GM23338 (cell line): Measurements from ENCODE around the gene CIZ1.

Source experiments
- POLR2AphosphoS5 ChIP-seq: IDR thresholded peaks from 2 replicates; pipeline ENCODE4 v1.6.1; 2016; ENCODE audit warnings: antibody characterized with exemption, low read depth
- TF ChIP-seq, protein P1 (sequence below), 2 experiments: fragments of 200-600 bp in 1 of 2; sonication (generic) in 1 of 2; conservative IDR thresholded peaks; 2 replicates each; pipeline versions ENCODE4 v1.5.1 to v1.6.1; 2016 to 2017; ENCODE audit warnings: antibody characterized with exemption in 2 of 2, low read depth in 2 of 2, mild to moderate bottlenecking in 2 of 2, moderate library complexity in 1 of 2

DNA sequence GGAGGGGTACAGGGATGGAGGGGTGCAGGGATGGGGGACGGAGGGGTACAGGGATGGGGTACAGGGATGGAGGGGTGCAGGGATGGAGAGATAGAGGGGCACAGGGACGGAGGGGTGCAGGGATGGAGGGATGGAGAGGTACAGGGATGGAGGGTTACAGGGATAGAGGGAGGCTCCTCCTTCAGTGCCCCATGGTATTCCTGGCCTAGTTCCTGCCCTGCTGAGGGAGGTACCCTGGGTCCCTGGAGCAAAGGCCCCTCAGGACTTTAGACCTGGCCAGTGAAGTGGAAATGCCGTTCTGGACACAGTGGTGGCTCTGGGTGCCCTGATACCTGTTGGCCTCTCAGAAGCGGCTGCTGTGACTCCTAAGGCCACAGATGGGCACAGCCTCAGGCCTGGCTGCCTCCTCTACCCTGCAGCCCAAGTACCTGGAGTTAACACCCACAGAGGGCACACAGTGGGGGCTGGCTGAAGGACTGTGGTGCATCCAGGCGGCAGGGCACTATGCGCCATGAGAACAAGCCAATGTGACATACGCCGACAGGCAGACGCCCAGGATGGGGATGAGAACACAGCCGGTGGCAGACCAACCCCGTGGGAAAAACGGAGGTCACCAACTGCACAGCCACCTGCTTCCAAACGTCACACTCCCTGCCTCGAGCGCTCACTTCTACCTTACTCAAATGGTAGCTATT, 72.3 kb downstream of the CIZ1 start:
- TF ChIP-seq, protein P1, sequence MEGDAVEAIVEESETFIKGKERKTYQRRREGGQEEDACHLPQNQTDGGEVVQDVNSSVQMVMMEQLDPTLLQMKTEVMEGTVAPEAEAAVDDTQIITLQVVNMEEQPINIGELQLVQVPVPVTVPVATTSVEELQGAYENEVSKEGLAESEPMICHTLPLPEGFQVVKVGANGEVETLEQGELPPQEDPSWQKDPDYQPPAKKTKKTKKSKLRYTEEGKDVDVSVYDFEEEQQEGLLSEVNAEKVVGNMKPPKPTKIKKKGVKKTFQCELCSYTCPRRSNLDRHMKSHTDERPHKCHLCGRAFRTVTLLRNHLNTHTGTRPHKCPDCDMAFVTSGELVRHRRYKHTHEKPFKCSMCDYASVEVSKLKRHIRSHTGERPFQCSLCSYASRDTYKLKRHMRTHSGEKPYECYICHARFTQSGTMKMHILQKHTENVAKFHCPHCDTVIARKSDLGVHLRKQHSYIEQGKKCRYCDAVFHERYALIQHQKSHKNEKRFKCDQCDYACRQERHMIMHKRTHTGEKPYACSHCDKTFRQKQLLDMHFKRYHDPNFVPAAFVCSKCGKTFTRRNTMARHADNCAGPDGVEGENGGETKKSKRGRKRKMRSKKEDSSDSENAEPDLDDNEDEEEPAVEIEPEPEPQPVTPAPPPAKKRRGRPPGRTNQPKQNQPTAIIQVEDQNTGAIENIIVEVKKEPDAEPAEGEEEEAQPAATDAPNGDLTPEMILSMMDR (conservative IDR thresholded peaks at IDR 0.05; ENCODE audit: low read depth in 2 of 2) = no peak
- TF ChIP-seq POLR2AphosphoS5 = no peak
